ENCODE results near the gene PAK5. TPM values are rescaled to one million over a fixed set of nuclear protein-coding genes. Genes with fewer than 3 reads are reported as not detected.

Gene PAK5
- total and polyA plus RNA-seq, 12 donors = 0.04 TPM; not detected in 11

DNA sequence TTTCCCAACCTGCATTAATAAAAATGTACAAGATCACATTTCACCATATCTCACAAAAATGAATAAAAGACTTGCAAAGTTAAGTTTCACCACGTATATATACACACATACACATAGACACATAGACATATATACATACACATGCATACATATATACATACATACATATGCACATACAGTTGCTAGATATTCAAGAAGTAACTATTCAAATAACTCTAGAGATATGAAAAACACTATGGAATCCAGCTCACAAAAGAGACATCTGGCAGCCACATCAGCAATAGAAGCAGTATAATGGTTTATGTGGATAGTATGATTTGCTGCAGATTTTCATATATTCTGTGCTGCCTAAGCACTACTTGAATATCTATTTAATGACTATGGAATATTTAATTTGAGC lies 28.1 kb downstream of the PAK5 start:
- 51 to 57% methylated on average over 1 of the region's 1 CpG for WGBS, 2 donors
- intact Hi-C loops (cut with DNase I) = loop anchor here in 1 of 10 donors (1.0 kb wide), 1 partner anchor 16 kb away; no protein-coding TSS in a partner anchor
- TF ChIP-seq, protein P1, sequence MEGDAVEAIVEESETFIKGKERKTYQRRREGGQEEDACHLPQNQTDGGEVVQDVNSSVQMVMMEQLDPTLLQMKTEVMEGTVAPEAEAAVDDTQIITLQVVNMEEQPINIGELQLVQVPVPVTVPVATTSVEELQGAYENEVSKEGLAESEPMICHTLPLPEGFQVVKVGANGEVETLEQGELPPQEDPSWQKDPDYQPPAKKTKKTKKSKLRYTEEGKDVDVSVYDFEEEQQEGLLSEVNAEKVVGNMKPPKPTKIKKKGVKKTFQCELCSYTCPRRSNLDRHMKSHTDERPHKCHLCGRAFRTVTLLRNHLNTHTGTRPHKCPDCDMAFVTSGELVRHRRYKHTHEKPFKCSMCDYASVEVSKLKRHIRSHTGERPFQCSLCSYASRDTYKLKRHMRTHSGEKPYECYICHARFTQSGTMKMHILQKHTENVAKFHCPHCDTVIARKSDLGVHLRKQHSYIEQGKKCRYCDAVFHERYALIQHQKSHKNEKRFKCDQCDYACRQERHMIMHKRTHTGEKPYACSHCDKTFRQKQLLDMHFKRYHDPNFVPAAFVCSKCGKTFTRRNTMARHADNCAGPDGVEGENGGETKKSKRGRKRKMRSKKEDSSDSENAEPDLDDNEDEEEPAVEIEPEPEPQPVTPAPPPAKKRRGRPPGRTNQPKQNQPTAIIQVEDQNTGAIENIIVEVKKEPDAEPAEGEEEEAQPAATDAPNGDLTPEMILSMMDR (IDR thresholded peaks at IDR 0.05) = no peak
- Histone ChIP-seq H3K27ac (no peak overlapping the region), H3K36me3 (no peaks in the 10 kb centered on the region), H3K9me3 (no peaks in the 10 kb centered on the region), H3K4me1 (no peaks in the 10 kb centered on the region), H3K27me3 (peaks cover 0 to 4% (median 0%) of the 10 kb centered on the region in 7 donors), H3K4me3 (no peak overlapping the region)
- ATAC-seq = no peak
- no peak for DNase-seq

DNA sequence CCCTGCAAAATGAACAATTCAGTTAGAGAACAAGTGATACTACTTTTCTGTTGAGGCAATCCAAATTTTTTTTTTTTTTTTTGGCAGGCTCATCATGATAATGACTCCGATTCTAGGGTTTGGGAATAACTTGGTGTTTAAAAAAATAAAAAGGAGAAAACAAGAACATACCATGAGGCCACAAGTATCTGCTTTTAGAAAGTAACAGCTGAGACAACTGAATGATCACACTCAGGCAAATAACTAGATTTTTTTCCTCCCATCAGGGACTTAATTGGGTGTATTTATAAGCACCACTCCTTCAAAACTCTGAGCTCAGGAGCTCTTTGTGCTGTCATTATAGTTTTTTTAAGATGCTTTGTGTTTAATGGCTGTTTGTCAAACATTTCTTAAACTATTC lies 29.6 kb downstream of the PAK5 start:
- TF ChIP-seq, protein P1 (IDR thresholded peaks at IDR 0.05) = no peak
- Histone ChIP-seq H3K4me1 (no peaks in the 10 kb centered on the region), H3K9me3 (no peaks in the 10 kb centered on the region), H3K4me3 (no peak overlapping the region), H3K27me3 (peaks cover 0 to 4% (median 0%) of the 10 kb centered on the region in 7 donors), H3K36me3 (no peaks in the 10 kb centered on the region), H3K27ac (no peak overlapping the region)
- DNase-seq = no peak
- WGBS, 2 donors = 47 to 64% methylated on average over 1 of the region's 1 CpG
- intact Hi-C loops (cut with DNase I) = no loop called here
- ATAC-seq = no peak

DNA sequence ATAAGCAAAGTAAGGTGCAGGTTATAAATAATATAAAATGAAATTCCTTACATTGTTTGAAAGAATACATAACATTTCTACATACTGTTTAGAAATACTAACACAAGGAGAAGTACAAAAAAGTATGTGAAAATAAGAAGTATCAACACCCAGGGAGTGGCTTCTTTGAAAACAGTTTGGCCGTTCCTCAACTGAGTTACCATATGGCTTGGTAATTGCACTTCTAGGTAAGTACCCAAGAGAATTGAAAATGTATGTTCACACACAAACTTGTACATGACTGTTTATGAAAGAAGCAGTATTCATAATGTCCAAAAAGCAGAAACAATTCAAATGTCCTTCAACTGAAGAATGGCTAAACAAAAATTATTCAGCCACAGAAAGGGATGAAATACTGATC lies 30.7 kb downstream of the PAK5 start:
- Histone ChIP-seq H3K27ac (no peak overlapping the region), H3K4me1 (no peaks in the 10 kb centered on the region), H3K27me3 (peaks cover 0 to 4% (median 0%) of the 10 kb centered on the region in 7 donors), H3K36me3 (no peaks in the 10 kb centered on the region), H3K9me3 (no peaks in the 10 kb centered on the region), H3K4me3 (no peak overlapping the region)
- TF ChIP-seq, protein P1 (IDR thresholded peaks at IDR 0.05) = no peak
- 71 to 94% methylated on average over 1 of the region's 1 CpG for WGBS, 2 donors
- ATAC-seq (no peak), DNase-seq (no peak)
- intact Hi-C loops (cut with DNase I) = no loop called here

DNA sequence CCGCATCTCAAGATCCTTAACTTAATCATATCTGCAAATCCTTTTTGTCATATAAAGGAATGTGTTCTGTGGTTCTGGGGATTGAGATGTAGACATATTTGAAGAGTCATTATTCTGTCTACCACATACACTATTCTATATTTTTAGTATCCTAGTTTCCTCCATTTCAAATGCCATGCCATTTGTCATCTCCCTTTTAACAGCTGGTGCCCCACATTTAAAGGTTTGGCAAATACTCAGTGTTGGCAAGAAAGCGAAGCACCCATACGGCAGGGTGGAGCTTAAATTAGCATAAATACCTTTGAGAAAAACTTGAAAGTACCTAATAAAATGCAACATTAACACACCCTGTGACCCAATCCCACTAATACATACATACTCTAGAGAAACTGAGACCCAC lies 31.7 kb downstream of the PAK5 start:
- Histone ChIP-seq H3K27me3 (peaks cover 0 to 4% (median 0%) of the 10 kb centered on the region in 7 donors), H3K4me1 (no peaks in the 10 kb centered on the region), H3K9me3 (no peaks in the 10 kb centered on the region), H3K4me3 (no peak overlapping the region), H3K27ac (no peak overlapping the region), H3K36me3 (no peaks in the 10 kb centered on the region)
- intact Hi-C loops (cut with DNase I) = no loop called here
- TF ChIP-seq, protein P1 (IDR thresholded peaks at IDR 0.05) = no peak
- WGBS, 2 donors = 86 to 90% methylated on average over 3 of the region's 3 CpGs
- DNase-seq (no peak), ATAC-seq (no peak)
